CD4-positive, alpha-beta T cell (primary cell): ENCODE data around the gene BCCIP. TPM values are rescaled to one million over a fixed set of nuclear protein-coding genes. Genes with fewer than 3 reads are reported as not detected.

Source experiments
- ATAC-seq: fragments of 200-7000 bp; cut with Tn5 transposase; one replicate; pipeline ENCODE4 v1.10.0; 2022; ENCODE audit warnings: mild to moderate bottlenecking; ENCODE audit not compliant: poor library complexity
- CTCF ChIA-PET: fragments of 350-600 bp; sonication (Branson Sonifier 250); formaldehyde crosslinking; loops from one replicate; lab custom pipeline; 2021; ENCODE audit warnings: antibody characterized with exemption, inconsistent platforms; lab: Charles Lee
- POLR2A ChIA-PET: fragments of 350-600 bp; sonication (Branson Sonifier 250); formaldehyde crosslinking; loops from one replicate; lab custom pipeline; 2021; ENCODE audit warnings: antibody characterized with exemption, inconsistent platforms; lab: Charles Lee
- DNase-seq, 14 experiments: peaks; one replicate each; pipeline ENCODE4 v3.0.0-alpha.2; 2013 to 2020; ENCODE audit warnings: mixed read lengths in 2 of 14
- H3K27ac ChIP-seq, 2 donors: one replicate each; pipeline versions ENCODE4 v1.5.1 to v1.7.0; 2013; ENCODE audit warnings: low read length in 2 of 2, low read depth in 1 of 2, mild to moderate bottlenecking in 1 of 2
- H3K27me3 ChIP-seq, 2 experiments: 1 replicate in 1 of 2; 2 replicates in 1 of 2; pipeline versions ENCODE4 v1.6.1 to v1.7.0; 2013; ENCODE audit warnings: low read length in 2 of 2, control low read depth in 1 of 2, mild to moderate bottlenecking in 1 of 2, moderate library complexity in 1 of 2; ENCODE audit not compliant: insufficient read depth in 2 of 2, control insufficient read depth in 1 of 2
- H3K36me3 ChIP-seq: one replicate; pipeline ENCODE4 v1.6.1; 2013; ENCODE audit warnings: low read length, control low read depth; ENCODE audit not compliant: insufficient read depth
- H3K4me1 ChIP-seq: one replicate; pipeline ENCODE4 v1.6.1; 2013; ENCODE audit warnings: low read length, control low read depth; ENCODE audit not compliant: insufficient read depth
- H3K4me3 ChIP-seq: one replicate; pipeline ENCODE4 v1.5.1; 2013; ENCODE audit warnings: mild to moderate bottlenecking, low read length, moderate library complexity
- H3K9me3 ChIP-seq, 2 experiments: 1 replicate in 1 of 2; 2 replicates in 1 of 2; pipeline versions ENCODE4 v1.6.1 to v1.7.0; 2013; ENCODE audit warnings: low read length in 2 of 2, mild to moderate bottlenecking in 2 of 2, control low read depth in 1 of 2, moderate library complexity in 1 of 2; ENCODE audit not compliant: control insufficient read depth in 1 of 2, insufficient read depth in 1 of 2
- H3K27ac Mint-ChIP-seq: one replicate; pipeline ENCODE4 v1.8.0; 2020; ENCODE audit warnings: mixed read lengths
- H3K27me3 Mint-ChIP-seq: one replicate; pipeline ENCODE4 v1.8.0; 2021; ENCODE audit warnings: mixed read lengths
- H3K36me3 Mint-ChIP-seq: one replicate; pipeline ENCODE4 v1.8.0; 2021; ENCODE audit warnings: low read depth, mixed read lengths
- H3K4me1 Mint-ChIP-seq: one replicate; pipeline ENCODE4 v1.8.0; 2021; ENCODE audit warnings: low read depth, mixed read lengths
- H3K4me3 Mint-ChIP-seq: one replicate; pipeline ENCODE4 v1.8.0; 2020; ENCODE audit warnings: mild to moderate bottlenecking, mixed read lengths
- H3K9me3 Mint-ChIP-seq: one replicate; pipeline ENCODE4 v1.8.0; 2020; ENCODE audit warnings: mixed read lengths
- CTCF ChIP-seq: fragments of 200-600 bp; IDR thresholded peaks from one replicate; pipeline ENCODE4 v1.8.0; 2022; ENCODE audit warnings: antibody characterized with exemption, mild to moderate bottlenecking
- intact Hi-C, 2 experiments: fragments of 100-400 bp; cut with DNase I in 1 of 2; cut with micrococcal nuclease in 1 of 2; formaldehyde crosslinking; loops; one replicate each; pipeline versions ENCODE4 v1.15.1 to v1.9.0; 2023 to 2025; cut with DNase I, micrococcal nuclease
- total RNA-seq, 174 experiments: library from RNA in 2 of 174; stranded (reverse) in 2 of 174; gene quantifications; one replicate each; pipeline ENCODE4 v1.2.3 and lab custom pipeline; 2021 to 2026

The BCCIP gene
- total RNA-seq, 2 experiments from 2014 or later, result 31.2 to 32.7 TPM

DNA sequence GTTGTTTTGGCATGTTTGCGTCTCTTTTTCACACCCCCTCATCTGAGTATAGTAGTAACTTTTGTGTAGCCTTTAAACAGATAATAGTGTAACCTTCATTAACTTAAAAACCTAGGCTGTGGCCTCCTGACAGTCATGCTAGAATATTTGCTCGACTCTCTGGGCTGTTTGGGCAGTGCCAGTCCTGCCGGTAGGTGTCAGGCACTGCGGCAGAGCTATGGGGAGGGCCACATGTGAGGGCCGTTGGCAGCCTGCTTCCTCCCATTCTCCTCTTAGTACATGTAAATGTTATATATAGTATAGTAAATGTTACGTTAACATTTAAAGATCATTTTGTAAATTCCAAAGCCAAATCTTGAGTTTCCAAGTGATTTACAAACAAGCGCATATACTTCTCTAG is 26.1 kb downstream of the BCCIP start:
- Mint-ChIP-seq H3K27me3 (no peaks in the 10 kb centered on the region), H3K9me3 (no peaks in the 10 kb centered on the region), H3K27ac (no peak overlapping the region), H3K36me3 (peaks cover 51% of the 10 kb centered on the region), H3K4me3 (no peak overlapping the region), H3K4me1 (no peaks in the 10 kb centered on the region)
- intact Hi-C loops, result no loop called here
- Histone ChIP-seq H3K27ac (no peak overlapping the region), H3K36me3 (peaks cover 25% of the 10 kb centered on the region), H3K4me1 (no peaks in the 10 kb centered on the region), H3K27me3 (no peaks in the 10 kb centered on the region), H3K9me3 (no peaks in the 10 kb centered on the region), H3K4me3 (no peak overlapping the region)
- ChIA-PET CTCF (no interaction called here), POLR2A (no interaction called here)
- no peak for TF ChIP-seq CTCF
- DNase-seq (no peak), ATAC-seq (no peak)

DNA sequence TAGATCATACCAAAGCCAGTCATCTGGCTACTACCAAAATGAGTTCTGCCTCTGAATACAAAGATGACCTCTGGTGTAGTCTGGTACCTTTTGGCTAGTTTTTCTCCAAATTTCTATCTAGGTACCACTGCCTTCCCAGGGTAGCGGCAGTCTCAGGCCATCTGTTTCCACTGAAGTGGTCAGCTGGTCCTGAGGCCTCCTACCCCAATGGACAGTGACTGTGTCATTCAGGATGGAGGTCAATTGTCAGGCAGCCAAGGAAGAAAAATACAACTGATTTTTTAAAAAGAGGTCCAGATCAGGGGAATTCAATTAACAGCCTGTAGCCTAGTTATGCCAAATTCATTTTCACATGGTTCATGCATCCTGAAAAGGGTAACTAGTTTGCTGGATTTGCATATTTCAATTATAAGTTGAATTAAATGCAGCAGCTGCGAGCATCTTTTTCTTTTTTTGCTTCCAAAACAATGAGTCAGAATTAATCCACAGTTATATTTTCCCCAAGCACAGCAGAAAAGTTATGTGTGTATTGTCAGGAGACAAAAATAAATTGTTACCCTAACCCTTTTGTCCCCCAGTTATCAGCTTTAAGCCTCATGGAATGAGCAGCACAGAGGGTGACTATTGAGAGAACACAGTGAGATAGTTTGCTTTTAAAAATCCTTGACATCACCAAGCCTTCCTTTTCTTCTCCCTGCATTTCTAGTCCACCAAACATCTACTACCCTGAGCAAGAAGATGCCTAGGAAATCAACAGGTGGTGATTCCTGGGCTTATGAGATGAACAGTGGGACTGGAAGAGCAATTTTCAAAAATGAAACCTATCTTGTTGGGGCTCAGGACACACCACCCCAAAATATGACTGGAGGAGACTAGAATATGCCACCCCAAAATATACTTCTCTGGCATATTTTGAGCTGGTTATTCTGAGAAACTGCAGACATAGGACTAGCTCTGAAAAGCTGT is 27.7 kb downstream of the BCCIP start:
- H3K36me3 Mint-ChIP-seq, result peaks cover 52% of the 10 kb centered on the region
- no peaks in the 10 kb centered on the region for H3K27me3 Mint-ChIP-seq
- ATAC-seq, result no peak
- POLR2A ChIA-PET, result no interaction called here
- H3K36me3 ChIP-seq, result peaks cover 22% of the 10 kb centered on the region
- H3K27me3 ChIP-seq, result no peaks in the 10 kb centered on the region
- no peaks in the 10 kb centered on the region for H3K4me1 ChIP-seq
- no peak overlapping the region for H3K27ac ChIP-seq
- TF ChIP-seq CTCF, result no peak
- CTCF ChIA-PET, result interaction anchor here (0.7 kb wide), 1 partner anchor 8 kb away, joined by 4 read pairs; no protein-coding TSS in a partner anchor
- H3K4me1 Mint-ChIP-seq, result no peaks in the 10 kb centered on the region
- H3K4me3 ChIP-seq, result no peak overlapping the region
- H3K9me3 Mint-ChIP-seq, result no peaks in the 10 kb centered on the region
- no peak overlapping the region for H3K27ac Mint-ChIP-seq
- H3K9me3 ChIP-seq, result no peaks in the 10 kb centered on the region
- H3K4me3 Mint-ChIP-seq, result no peak overlapping the region
- intact Hi-C loops, result no loop called here
- DNase-seq, result no peak

GRCh38 chr10:125852487-125852886 is 29.1 kb downstream of the BCCIP start:
- Histone ChIP-seq H3K4me1 (no peaks in the 10 kb centered on the region), H3K9me3 (no peaks in the 10 kb centered on the region), H3K27ac (no peak overlapping the region), H3K4me3 (no peak overlapping the region), H3K36me3 (peaks cover 22% of the 10 kb centered on the region), H3K27me3 (no peaks in the 10 kb centered on the region)
- Mint-ChIP-seq H3K36me3 (peaks cover 44% of the 10 kb centered on the region), H3K9me3 (no peaks in the 10 kb centered on the region), H3K4me3 (no peak overlapping the region), H3K4me1 (no peaks in the 10 kb centered on the region), H3K27ac (no peak overlapping the region), H3K27me3 (no peaks in the 10 kb centered on the region)
- ATAC-seq (no peak), DNase-seq (no peak)
- intact Hi-C loops, result no loop called here
- ChIA-PET CTCF (no interaction called here), POLR2A (no interaction called here)
- no peak for TF ChIP-seq CTCF
